Activated CD8-positive, alpha-beta memory T cell treated with anti-CD3 and anti-CD28 coated beads, Interleukin-2, amount 50 U/mL, for 24 hours (primary cell): Measurements from ENCODE around the gene NUBPL.
A peak's percentile ranks its signal among the peaks of the same experiment; 100 is the strongest.

Experiments
- DNase-seq: peaks from one replicate; pipeline ENCODE4 v3.0.0-alpha.2; 2020; ENCODE audit errors: extremely low read depth

Gene NUBPL

GRCh38 chr14:31561155-31561846 is at the start of gene NUBPL:
Gene NUBPL, plus strand, starts transcription at chr14:31561404. Its CDS starts 36 bp downstream, at chr14:31561440.
- peak; percentile 91 for DNase-seq

- DNase-seq = no peak
Observed at GRCh38 chr14:31527087-31527486, 34.1 kb upstream of the NUBPL start.

GRCh38 chr14:31527546-31527945 is 33.7 kb upstream of the NUBPL start:
- no peak for DNase-seq

- no peak for DNase-seq
Observed at GRCh38 chr14:31529053-31529452, 32.2 kb upstream of the NUBPL start.

GRCh38 chr14:31530136-31530535 is 31.1 kb upstream of the NUBPL start:
- no peak for DNase-seq

GRCh38 chr14:31536201-31536960 is 24.8 kb upstream of the NUBPL start:
- DNase-seq = no peak

GRCh38 chr14:31541702-31542101 is 19.5 kb upstream of the NUBPL start:
- no peak for DNase-seq

- DNase-seq = no peak
Observed at GRCh38 chr14:31543969-31544799, 17.0 kb upstream of the NUBPL start.

GRCh38 chr14:31544816-31545215 is 16.4 kb upstream of the NUBPL start:
- no peak for DNase-seq

GRCh38 chr14:31545328-31545727 is 15.9 kb upstream of the NUBPL start:
- no peak for DNase-seq

GRCh38 chr14:31549817-31550216 is 11.4 kb upstream of the NUBPL start:
- no peak for DNase-seq

- no peak for DNase-seq
Observed at GRCh38 chr14:31550589-31550988, 10.6 kb upstream of the NUBPL start.

GRCh38 chr14:31556191-31556590 is 5.0 kb upstream of the NUBPL start:
- DNase-seq = no peak

- DNase-seq = no peak
Observed at GRCh38 chr14:31559939-31560338, 1.3 kb upstream of the NUBPL start.

GRCh38 chr14:31560759-31561154 is 447 bp upstream of the NUBPL start:
- no peak for DNase-seq

GRCh38 chr14:31564194-31564593 is 3.0 kb downstream of the NUBPL start:
- no peak for DNase-seq

GRCh38 chr14:31566456-31566855 is 5.3 kb downstream of the NUBPL start:
- DNase-seq = no peak

GRCh38 chr14:31567655-31568054 is 6.5 kb downstream of the NUBPL start:
- DNase-seq = no peak

- DNase-seq = no peak
Observed at GRCh38 chr14:31568161-31568560, 7.0 kb downstream of the NUBPL start.

GRCh38 chr14:31568671-31569070 is 7.5 kb downstream of the NUBPL start:
- DNase-seq = no peak

- no peak for DNase-seq
Observed at GRCh38 chr14:31572955-31573354, 11.8 kb downstream of the NUBPL start.

- no peak for DNase-seq
Observed at GRCh38 chr14:31576949-31577348, 15.7 kb downstream of the NUBPL start.
